NK-92 (cell line): ENCODE measurements around the gene TBC1D5.

Experiments
- DNase-seq: peaks from one replicate; lab custom pipeline; 2025; ENCODE audit not compliant: unreplicated experiment; lab: John Stamatoyannopoulos, UW

Gene TBC1D5

DNA sequence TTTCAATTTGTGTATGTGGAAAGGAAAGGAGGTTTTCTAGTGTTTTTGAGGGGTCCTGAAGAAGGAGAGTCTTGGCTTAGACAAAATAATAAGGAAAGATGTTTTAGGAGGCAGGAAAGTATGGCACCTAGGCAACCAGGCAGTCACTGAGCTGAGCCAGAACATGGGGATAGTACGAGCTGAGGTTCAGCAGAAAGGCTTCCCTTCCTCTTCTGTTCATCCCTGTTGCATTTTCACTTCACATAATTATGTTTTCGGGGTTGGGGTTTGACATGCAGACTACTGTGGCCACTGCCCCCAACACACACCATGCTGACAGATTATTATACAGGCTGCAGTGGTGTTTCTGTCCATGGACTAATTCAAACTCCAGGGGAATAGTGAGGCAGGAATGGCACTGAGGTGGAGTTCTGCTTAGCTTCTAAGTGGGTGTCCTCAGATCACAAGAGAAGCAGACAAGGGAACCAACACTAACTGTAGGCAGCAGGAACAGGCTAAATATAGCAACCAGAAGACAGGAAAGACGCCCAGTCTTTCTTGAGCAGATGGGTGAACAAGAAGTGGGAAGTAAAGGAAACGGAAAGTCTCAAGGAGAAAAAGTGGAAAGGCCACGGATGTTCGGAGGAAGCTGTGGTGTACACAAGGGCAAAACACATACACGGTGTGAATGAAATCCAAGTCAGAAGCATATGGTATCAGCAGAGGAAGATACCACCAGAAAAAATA is 551.9 kb downstream of the TBC1D5 start:
- no peak for DNase-seq

DNA sequence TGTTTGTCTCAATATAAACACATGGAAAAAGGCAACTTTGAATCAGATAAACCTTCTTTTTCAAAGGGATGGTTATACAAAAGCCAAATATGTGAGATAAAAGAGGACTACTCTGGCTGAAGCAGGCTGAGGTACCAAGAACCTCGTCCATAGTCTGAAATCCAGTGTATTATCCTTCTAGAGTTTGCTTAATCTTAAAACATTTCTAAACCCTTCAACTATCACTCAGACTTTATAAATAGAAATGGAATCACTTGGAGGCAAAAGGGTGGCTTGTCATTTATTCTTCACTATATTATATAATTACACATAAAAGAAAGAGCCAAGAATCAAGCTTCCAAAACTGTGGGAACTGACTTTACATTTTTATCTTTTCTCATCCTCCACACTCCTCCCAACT is 554.1 kb downstream of the TBC1D5 start:
- DNase-seq: no peak

DNA sequence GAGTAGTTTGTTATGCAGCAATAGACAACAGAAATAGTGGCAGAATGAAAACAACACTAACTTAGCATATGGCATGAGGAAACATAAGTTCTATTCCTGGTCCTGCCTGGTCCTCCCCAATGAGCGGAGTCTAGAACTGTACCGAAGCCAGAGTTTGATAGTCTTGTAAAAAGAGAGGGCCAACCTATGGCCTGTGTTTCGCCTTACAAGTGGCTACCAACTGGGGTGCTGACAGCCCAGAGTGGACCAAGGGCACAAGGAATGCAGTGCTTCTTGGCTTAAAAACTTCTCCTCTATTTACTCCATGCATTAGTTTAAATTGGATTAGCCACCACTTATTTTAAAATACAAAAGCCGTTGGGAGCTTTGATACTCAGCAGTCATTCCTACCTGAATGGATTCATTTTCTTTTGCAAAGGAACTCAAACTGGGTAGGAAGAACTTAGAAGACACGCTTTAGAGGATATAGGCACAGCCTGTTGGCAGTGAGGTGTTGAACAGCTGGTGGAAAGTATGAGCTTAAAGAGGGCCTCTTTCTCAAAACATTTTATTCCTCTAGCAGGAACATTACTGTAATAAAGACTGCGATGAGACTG is 554.7 kb downstream of the TBC1D5 start:
- no peak for DNase-seq

DNA sequence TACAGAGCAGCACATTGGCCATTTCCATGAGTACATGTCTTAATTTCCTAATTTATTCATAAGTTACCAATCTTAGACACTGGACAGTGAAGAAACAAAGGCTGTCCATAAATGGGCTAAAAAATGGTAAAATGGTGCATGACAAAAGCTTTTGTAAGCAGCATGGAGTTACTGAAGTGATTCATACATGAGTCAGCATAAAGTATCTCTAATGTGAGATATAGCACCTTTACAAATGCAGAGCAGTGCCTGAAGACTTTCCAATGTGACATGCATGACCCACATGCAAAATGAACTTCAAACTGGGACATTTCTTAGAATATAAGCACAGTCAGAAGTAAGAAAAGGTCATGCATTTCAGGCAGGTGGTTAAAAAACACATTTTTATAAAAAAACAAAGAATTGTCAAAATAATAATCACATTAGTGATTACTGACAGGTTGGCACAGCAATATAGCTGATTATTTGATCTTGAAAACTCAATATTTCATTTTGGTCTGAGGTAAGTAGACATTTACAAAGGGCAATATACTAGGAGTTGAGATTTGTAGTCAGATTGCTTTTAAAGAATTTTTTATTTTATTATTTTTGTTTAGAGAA is 558.4 kb downstream of the TBC1D5 start:
- DNase-seq: no peak

DNA sequence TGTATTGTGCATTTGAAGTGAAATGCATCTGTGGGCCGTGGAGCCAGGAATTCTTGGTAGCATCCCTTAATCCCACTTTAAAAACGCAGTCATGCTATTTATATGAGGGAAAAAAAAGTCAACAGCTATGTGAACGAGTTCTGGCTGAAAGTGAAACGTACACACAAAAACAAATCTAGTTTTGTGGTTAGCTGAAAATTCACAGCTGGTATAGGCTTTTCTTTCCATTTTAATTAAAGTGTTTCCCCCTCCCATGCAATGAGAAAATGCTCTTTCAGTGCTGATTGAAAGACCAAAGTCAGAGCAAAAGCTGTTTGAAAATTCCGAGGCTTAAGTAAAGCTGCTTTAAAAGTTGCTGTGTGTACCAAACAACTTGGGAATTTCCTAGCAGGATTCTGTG is 560.3 kb downstream of the TBC1D5 start:
- no peak for DNase-seq

DNA sequence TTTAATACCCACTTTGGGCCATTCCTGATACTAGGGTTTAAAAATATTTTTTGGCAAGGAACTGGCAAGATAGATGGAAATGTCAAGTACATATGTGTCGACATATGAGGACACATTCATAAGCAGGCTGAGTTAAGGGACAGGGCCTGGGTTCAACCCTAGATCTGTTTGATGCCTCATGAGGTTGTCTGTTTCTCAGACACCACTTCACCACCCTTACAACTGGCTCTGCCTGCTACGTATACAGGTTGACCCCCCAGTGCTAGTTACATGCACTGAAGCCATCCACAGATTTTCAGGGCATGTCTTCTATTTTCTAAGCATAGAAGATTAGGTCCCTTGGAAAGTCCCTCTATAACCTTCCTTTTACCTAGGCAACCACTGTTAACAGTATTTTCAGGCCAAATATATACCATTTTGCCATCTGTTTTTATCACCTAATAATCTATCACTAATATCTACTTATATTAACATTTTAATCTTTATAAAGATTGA is 561.0 kb downstream of the TBC1D5 start:
- DNase-seq: no peak

DNA sequence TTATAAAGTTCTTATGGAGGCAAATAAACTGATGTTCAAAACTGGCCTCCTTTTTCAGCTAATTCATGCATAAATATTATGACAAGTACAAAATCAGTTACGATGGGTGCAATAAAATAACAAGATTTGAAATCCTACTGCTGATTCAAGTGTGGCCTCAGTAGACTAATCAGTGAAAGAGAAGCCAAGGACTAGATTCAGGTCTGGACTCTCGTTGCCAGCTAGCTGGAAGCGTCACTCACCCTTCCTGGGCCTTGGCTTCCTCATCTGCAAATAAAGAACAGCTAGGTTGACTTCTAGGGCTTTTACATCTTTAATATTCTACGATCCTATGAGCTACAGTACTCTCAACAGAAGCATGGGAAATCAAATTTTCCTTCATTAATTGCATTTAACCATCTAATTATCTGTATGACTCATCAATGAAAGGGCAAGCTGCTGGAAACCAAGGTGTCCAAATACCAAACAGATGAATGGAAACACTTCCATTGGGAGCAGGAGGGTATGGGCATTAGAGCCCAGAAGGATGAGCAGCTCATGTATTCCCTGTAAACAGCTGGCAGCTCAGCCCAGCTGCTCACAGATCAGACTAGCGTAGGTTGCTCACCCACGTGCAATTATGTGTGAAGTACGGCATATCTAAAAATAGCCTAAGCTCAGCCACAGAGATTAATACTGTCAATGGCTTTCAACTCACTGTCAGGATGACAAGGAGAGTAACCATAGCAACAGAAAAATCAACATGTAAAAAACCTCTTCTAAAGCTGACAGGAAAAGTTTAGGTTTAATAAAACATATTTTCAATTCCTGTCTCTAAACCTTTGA is 562.8 kb downstream of the TBC1D5 start:
- no peak for DNase-seq

DNA sequence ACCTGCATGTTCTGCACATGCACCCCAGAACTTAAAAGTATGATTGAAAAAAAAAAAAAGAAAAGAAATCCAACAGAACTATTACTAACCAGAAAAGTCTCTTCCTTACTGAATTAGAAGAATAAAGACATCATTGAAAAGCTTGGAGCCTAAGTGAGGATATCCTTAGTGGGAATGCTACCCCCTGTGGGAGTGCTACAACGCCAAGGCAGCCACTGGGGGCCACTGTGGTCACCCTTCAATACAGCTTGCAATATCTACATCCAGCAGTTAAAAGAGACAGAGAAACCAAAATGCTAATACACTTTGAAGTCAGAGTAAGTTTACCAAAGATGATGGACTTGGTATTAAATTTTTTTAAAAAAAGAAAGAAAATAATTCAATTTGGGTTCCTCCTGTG is 565.7 kb downstream of the TBC1D5 start:
- DNase-seq: no peak

DNA sequence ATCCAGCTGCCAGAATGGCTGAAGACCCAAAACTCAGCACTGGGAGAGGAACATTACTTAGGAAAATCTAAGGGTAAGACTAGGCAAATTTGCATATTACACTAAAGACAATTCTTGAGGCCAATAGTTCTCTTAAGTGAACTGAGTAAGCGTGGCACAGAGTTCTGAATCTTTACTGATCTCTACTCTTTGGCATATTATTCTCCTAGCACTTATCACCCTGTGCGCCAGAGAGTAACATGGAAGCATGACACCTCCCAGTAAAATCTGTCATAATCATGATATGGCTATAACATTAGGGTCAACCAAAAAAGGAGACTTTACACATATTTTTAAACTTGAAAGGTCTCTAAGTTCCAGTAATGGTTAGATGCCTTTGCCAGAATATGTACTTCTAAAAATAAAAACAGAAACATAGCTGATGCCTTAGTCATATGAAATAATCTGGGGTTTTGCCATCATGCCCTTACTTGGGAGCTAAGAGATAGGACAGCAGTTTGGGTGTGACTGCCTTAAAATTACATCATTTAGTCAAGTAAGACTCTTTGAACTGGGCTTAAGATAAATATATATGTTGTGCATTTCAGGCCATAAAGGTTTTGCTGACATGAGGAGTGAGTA is 567.1 kb downstream of the TBC1D5 start:
- no peak for DNase-seq

DNA sequence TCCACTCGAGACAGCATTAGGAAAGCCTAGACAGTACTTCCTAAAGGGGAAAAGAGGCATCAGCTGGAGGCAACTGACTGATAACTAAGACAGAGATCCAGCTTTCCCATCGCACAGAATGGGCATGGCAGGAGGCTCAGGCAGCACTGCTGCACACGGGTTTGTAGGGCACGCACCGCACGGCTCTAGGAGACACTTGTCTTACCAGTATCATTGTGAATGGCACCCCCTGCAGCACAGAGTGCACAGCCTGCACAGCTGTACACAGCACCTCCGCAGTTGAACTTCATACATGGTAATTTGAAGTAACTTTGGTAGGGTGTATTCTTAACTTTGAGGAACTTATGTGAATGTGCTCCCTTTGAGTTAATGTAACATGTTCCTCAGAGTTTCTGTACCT is 576.1 kb downstream of the TBC1D5 start:
- DNase-seq: no peak

DNA sequence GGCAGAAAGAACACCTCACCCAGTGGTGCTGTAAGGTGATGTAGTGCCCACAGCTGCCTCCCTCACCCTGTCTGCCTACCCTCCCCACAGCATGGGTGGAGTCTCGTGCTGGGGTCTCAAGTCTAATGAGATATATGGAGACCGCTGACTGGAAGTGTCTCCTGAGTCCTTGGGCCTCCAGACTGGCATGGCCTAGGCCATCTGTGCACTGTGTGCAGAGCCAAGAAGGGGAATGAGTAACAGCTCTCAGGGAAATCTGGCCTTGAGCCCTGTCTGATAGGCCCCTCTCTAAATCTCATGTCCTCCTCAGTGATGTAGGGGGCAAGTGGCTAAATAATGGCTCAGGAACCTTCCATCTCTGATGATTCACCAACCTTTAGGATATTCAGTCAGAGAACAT is 580.3 kb downstream of the TBC1D5 start:
- DNase-seq: no peak

DNA sequence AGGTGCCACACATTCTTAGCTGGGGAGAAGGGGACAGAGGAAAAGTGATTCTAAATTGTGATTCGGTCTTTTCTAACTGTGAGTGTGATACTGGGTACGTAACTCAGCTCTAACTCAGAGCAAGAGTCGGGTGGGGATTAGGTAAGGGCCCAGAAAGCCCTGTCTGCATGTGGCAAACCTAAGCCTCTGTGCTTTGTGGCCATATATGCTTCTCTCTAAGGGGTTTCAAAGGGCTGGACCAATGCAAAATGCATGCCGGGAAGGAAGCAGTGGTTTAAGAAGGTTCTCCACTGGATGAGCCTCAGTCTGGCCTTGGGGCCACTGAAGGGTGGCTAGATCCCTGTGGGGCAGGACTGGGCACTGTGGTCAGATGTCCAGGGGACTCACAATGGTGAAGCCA is 581.8 kb downstream of the TBC1D5 start:
- DNase-seq: no peak

DNA sequence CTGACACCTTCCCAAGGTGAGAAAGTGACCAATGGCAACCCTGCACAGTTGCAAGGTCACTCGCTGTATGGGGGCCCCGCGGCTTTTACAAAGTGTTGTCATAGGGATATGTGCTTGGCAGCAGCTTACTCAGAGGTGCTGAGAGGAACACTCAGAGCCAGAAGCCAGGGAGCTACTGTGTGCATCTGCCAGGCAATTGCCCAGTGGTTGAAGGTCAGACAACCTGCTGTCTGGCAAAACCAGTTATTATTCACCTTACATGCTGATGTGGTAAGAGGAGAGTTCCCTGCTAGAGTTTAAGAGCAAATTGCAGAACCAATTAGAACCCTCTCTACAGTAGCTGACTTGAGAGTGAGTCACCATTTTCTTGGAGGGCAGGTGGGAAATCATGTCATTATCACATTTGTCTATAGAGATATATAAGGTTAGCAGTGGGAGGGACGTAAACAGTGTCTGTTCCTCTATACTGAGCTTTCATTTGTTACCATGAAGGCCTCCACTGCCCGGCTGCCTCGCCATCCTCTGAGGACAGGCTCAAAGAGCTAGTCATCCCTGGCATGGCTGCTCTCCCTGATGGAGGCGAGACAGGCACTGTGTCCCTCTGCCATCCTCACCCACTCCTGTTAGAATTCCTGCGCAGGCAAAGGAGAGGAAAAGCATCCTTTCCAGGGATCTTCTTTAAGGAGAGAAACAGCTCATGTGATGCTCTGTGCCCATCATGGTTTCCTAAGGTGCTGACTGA is 583.3 kb downstream of the TBC1D5 start:
- DNase-seq: no peak

DNA sequence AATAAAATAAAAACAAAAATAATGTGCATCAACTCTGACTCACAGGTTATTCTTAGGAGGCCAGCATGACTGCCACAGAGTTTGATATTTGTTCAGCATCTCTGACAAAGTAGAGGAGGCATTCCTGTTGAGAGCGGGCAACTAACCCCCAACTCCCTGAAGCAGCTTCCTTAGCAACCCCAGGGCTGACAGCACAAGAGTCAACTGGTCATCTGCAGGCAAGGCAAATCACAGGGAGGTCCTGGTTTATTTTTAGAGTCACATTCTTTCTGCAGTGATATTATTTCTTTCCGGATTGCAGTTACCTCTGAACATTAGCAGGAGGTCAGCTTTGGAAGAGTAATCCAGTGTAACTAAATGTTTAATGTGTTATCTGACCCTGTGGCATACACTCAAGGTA is 584.7 kb downstream of the TBC1D5 start:
- no peak for DNase-seq

DNA sequence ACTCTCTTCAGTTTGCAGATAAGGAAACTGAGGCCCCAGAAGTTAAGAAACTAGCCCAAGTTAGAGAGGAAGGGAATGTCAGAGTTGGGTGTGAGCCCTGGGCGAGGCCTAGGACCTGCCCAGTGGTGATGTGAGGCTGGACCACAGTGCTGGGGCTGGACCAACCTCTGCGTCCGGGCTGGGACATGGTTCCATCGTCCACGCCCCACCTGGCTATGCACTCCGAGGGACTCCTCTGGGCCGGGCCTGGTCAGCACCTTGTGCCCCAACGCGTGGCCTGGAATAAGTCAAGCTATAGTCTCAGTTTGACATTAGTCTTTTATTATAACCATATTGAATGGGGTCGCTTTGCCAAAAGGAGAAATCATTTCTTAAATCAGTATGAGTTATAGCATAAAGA is 585.6 kb downstream of the TBC1D5 start:
- no peak for DNase-seq

DNA sequence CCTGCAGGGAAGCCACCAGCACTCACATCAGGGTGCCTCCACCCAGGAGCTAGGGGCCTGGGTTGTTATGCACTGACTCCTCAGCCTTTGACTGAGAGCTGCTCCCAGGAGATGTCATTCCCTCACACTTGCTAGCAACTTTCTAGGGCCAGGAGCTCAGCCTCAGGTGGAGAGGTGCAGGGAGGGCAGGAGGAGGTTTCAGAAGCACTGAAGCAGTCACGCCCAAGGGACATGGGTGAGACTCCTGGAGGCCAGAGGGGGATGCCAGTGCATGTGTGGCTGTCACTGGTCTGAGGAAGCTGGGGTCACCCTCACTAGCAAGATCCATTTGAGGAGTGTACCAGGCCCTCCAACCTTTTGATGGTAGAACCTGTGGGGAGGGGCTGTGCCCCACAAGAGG is 586.5 kb downstream of the TBC1D5 start:
- no peak for DNase-seq

DNA sequence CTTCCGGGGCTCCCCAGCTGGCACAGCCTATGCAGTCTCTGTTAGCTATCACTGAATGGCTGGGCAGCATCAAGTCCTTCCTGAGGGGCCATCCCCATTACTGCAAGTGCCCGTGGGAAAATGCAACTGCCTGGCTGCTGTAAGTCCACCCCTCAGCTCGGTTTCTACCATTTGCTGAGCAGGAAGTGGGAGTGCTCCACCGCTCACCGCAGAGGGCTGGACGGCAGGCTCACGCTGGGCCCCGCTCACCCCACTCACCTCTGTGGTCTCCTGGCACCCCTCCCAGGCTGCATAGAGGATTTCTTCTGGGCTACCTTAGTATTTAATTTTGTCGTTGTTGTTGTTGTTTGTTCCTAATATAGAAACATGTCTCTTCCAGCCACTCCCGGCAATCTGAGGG is 587.5 kb downstream of the TBC1D5 start:
- DNase-seq: no peak

DNA sequence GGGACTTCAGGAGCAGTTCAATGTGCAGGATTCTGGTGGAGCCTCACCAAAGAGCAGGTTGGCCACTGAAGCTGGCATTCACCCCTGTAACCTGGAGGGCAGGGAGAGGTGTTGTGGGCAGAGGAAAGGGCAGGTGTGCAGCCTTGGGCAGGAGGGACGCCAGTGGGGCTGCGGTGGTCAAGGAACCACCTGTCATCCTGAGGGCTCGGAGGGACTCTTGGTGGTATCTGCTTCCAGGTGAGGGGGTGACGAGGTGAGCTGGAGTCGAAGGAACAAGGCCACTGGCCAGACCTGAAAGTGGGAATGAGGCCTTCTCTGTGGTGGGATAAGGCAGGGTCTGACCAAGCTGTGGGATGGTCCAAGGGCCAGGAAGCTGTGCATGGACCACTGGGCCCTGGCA is 588.2 kb downstream of the TBC1D5 start:
- DNase-seq: no peak

DNA sequence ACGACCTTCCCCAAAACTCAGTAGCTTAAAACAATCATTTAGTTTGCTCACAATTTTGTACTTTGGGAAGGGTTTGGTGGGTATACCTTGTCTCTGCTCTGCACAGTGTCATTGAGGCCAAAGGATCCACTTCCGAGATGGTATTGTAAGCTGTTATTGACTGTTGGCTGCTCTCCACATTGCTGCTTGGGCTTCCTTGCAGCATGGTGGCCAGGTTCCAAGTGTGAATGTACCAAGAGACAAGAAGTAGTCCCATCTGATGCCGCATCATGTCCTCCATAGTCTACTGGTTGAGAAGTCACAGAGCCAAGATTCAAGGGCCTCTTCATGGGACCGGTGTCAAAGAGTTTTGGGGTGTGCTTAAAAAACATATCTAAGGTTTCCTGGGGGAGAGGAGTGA is 589.2 kb downstream of the TBC1D5 start:
- no peak for DNase-seq

DNA sequence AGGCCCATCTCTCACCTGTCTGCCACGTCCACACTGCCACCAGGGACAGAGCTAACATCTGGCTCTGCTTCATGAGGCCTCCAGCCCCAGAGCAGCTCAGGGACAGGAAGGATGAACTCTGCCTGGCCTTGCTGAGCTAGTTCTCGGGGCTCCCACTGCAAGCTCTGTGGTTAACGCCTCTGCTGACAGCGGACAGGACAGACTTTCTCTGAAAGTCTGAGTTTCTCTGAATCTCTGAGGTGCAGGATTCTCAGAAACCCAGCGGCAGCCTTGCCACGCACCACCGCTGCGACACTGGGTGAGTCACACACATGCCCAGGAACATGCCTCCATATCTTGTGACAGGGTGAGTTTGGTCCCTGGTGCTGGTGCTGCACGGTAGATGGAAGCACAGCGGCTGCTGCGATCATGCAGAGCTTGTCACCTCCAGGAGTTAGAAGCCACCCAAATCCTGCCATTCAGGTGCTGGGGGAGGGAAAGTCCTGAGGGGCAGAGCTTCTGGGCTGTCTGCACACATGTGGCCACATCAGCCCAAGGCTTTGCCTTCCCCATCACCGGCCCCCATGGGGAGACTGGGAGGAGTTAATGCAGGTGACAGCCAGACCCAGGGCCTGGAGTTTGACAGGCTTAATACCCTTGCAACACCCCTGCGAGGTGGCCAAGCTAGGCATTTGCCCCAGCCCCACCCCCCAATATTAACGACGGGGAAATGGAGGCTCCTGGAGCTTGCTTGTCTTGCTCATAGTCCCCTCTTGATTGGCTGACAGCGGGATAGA is 590.6 kb downstream of the TBC1D5 start:
- DNase-seq: no peak
